Urothelium cell line (cell line): ENCODE measurements around the gene RASA3.
"Not testable (repeated sequence)": the region's sequence is repeated elsewhere in the genome, so short reads cannot be mapped to it uniquely, and the experiment has no call there.

Experiments used
- DNase-seq: peaks from one replicate; pipeline ENCODE4 v3.0.0; 2011; ENCODE audit warnings: low spot score, mixed read lengths
- FAIRE-seq: peaks from 2 replicates; lab custom pipeline; 2011; peaks lifted over from hg19 to GRCh38; lab: Jason Lieb, UNC

RASA3 gene

DNA sequence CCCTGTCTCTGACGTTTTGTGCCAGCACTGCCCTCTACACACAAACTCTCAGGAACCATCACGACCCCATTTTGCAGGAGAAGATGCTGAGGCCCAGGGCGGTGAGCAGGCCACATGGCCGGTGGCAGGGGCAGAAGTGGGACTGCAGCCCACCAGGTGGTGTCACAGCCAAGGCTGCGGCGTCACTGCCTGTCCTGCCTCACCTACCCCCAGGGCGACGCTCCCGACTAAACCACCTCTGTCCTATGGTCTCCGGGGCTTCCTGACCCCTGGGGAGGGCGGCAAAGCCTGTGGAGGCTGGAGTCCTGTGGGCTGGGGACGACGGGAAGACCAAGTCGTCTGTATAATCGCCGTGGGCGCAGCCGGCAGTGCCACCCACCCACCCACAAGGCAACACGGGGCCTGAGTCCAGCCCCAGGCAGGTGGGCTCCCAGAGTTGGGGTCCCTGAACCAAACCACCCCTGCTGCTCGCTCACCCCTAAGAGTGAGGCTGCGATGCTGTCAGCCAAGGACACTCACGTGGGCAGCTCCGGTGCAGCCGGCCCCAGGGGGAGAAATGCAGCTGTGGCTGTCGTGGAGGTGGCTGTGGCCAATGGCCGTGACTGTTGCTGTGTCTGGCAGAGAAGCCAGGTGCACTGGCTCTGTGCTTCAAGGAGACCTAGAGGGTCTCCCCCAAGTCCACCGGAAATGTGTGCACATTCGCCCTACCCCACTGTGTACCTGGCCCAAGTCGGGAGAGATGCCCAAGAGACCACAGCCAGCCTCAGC lies 29.7 kb downstream of the RASA3 start:
- FAIRE-seq (peak; percentile 30), DNase-seq (no peak)

- DNase-seq: no peak
- FAIRE-seq: no peak
Observed at GRCh38 chr13:114102131-114102520, 30.3 kb downstream of the RASA3 start.

- DNase-seq: no peak
- peak; percentile 52 for FAIRE-seq
Observed at GRCh38 chr13:114101358-114102130, 30.9 kb downstream of the RASA3 start.

DNA sequence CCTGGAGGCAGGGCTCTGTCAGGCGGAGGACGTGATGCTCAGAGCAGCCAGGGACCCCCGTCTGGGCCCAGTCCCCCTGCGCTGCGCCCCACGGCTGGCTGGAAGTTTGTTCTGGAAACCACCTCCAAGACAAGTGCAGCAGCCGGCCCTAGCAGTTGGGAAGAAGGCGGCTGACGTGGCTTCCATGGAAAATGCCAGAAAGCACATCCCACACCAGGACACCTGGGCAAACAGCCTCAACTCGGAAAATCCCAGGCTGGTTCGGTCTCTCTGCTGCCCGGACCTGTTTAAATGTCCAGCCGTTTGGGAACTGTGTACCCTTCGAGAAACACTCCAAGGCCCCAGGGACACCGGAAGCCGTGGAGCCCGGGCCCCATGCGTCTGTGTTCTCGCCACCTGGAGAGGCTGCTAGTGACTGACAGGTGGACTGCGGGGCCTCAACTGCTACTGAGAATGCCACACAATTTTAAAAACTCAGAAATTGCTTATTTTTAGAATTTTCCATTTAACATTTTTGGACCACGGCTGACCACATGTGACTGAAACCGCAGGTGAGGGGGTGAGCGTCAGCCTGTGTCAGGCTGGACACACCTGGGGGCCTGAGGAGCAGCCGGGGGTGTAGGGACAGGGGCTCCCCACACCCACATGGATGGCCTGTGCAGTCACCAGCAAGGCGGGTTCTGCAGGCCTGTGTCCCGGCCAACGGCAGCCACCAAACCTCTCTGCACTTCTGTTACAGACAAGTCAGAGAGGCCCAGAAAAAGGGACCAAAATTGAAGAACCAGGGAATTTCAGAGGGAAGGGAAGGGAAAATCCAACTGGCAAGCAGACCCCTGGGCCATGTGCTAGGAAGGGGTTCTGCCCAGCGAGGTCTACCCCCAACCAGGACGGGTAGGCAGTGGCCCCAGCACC lies 31.7 kb downstream of the RASA3 start:
- DNase-seq: peak; percentile 31
- peak; percentile 66 for FAIRE-seq

GRCh38 chr13:114099918-114100445 lies 32.4 kb downstream of the RASA3 start:
- peak; percentile 86 for DNase-seq
- FAIRE-seq: peak; percentile 94

- peak; percentile 9 for FAIRE-seq
- peak; percentile 87 for DNase-seq
Observed at GRCh38 chr13:114099191-114099590, 33.2 kb downstream of the RASA3 start.

DNA sequence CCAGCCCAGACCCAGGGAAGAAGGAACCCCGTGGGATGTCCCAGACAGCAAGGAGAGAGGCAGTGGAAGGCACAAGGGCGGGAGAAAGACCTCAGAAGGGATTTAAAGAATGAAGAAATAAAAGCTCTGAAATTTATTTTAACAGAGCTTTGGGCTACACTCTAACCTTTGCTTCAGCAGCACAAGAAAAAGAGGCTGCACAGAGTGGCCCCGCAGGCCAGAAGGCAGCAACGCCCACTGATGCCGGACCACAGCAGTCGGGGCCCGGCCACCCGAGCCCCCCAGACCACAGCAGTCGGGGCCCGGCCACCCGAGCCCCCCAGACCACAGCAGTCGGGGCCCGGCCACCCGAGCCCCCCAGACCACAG lies 33.8 kb downstream of the RASA3 start:
- FAIRE-seq, DNase-seq: not testable (repeated sequence)

DNA sequence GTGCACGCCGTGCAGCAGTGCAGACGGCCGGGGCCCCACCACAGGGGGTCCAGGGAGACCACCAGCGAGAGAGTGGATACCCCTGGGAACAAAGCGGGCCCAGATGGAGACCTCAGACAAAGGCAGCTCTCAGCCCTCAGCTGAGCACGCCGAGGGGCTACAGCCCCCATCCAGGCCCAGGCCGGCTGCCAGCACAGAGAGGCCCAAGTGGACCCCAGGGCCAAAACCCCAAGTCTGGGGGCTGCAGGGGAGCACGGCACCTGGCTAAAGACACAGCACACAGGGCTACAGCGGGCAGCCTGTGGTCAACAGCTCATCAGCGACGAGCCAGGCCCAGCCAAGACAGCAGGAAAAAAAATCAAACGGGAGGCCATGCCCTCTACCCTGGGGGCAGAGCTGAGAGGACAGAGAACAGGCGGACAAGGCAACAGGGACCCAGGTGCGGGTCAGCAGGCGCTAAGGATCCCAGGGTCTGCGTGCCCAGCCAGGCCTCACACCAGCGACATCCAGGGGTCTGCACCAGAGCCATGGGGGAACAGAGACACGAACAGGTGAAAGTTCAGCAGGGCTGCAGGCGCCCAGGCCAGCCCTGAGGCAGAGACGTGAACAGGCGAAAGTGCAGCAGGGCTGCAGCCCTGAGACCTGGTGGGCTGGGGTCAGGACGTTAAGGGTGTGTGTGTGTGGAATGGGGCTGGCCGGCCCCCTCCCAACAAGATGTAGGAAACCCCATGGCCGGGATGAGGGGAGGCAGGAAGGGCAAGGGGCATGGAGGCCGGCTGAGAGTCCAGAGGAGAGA lies 34.3 kb downstream of the RASA3 start:
- DNase-seq (no peak), FAIRE-seq (no peak)

GRCh38 chr13:114097212-114097892 lies 35.1 kb downstream of the RASA3 start:
- no peak for FAIRE-seq

GRCh38 chr13:114096811-114097211 lies 35.6 kb downstream of the RASA3 start:
- DNase-seq: no peak

More at GRCh38 chr13:114097212-114097892, 35.1 kb downstream of the RASA3 start:
- DNase-seq: no peak

DNA sequence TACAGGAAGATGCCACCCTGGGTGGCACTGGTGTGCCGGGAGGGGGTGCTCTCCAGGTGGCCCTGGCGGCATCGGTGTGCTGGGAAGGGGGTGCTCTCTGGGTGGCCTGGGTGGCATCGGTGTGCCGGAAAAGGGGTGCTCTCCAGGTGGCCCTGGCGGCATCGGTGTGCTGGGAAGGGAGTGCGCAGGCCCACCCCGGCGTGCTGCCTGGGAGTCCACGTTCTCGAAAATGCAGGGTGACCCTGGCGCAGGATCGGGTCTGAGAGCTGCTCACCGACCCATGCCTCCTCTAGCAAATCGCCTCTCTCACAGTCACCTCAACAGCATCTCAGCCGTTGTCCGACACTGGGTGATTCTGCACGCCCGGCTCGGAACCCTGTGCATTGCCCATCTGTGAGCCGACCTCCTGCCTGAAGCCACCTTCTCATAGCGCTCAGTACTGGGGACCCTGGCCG lies 36.4 kb downstream of the RASA3 start:
- DNase-seq (no peak), FAIRE-seq (no peak)

More at GRCh38 chr13:114096811-114097211, 35.6 kb downstream of the RASA3 start:
- peak; percentile 50 for FAIRE-seq

DNA sequence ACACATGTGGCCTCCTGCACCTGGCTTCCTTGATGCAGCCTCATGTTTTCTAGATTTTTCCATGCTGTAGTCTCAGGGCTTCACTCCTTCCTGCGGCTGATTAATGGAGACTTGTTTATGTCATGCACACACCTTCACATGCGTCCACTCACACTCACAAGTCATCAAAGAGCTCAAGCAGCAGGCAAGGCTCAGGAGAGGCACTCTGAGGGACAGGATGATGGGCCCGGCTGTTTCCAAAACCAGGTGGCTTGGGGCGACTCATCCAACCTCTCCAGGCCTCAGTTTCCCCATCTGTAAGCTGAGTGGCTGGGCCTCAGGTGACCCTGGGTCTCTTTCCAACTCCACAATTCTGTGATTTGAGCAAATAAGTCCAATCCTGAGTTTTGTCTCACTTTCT lies 36.9 kb downstream of the RASA3 start:
- FAIRE-seq: no peak

DNA sequence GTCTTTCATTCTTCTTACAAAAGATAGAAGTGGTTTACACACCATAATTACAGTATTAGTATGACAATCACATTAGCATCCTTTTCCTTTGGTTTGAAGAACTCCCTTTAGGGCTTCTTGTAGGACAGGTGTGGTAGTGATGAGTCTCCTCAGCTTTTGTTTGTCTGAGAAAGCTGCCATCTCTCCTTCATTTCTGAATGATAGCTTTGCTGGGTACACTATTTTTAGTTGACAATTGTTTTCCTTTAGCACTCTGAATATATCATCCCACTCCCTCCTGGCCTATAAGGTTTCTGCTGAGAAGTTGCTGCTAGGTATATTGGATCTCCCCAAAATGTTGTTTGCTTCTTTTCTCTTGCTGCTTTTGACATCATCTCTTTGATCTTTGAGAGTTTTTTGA lies 39.3 kb downstream of the RASA3 start:
- DNase-seq: no peak
- FAIRE-seq: no peak

More for the DNA sequence above, 36.9 kb downstream of the RASA3 start:
- no peak for DNase-seq

DNA sequence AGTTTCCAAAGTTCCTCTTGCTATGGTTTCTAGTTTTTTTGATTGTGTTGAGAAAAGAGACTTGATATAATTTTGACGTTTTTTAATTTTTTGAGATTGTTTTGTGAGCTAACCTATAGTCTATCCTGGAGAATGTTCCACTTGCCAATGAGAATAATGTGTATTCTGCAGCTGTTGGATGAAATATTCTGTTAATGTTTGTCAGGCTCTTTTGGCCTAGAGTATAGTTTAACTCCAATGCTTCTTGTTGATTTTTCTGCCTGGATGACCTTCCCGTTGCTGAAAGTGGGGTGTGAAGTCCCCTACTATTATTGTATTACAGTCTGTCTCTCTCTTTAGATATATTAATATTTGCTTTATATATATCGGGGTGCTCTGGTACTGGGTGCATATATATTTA lies 40.0 kb downstream of the RASA3 start:
- DNase-seq (no peak), FAIRE-seq (no peak)

DNA sequence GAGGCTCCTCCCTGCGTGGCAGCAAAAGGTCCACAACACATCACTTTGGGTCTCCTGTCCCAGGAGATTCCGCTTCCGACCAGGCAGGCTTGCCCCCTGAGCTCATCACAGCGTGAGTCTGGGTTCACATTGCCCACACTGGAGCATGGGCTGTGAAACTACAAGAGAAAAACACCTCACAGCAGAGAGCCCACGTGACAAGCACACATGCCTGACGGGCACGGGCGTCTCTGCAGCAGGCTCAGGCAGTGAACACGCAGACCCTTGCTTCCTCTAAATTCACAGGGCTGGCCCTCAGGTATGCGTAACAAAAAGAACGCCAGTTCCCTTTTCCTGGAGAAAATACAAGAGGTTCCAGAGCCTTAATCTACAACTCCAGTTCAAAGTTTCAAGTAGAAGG lies 41.9 kb downstream of the RASA3 start:
- DNase-seq (no peak), FAIRE-seq (no peak)

DNA sequence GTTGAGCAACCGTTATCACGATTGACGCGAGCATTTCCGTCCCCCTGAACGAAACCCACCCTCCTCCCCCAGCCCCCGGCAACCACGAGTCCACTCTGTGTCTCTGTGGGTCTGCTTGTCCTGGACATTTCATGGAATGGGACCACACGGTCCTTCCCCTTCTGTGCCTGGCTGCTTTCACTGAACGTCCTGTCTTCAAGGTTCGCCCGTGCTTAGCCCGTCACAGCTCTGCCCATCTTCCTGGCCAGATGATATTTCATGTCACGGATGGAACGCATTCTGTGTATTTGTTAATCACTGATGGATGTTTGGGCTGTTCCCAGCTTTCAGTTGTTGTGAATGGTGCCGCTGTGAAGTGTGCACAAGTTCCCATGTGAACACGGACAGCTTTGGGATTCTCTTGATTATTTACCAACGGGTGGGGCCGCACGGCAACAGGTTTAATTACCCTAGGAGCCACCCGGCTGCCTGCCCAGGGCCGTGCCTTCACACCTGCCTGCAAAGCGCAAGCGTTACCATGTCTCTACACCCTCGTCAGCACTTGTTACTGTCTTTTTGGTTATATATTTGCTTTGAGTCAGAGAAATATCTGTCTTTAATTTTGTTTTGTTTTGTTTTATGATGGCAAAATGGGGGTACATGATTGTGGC lies 42.5 kb downstream of the RASA3 start:
- FAIRE-seq: peak; percentile 55

DNA sequence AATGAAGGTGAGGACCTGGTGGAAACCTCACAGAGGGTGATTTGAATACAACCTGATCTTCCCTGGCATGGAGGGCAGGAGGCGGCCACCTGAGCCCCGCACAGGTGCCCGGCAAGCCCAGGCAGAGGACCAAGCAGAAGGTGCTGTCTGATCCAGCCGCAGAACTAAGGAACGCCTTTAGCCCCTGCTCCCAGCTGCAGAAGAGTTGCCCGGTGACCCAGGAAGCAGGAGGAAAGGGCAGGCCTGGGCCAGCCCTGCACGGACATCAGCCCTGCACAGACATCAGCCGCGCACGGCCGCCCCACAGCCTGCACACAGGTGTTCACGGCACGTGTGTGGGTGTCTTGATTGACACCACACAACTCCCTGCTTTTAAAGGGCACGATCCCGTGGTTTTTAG lies 43.1 kb downstream of the RASA3 start:
- no peak for FAIRE-seq

More for the DNA sequence above, 42.5 kb downstream of the RASA3 start:
- DNase-seq: no peak

GRCh38 chr13:114088863-114089262 lies 43.6 kb downstream of the RASA3 start:
- no peak for FAIRE-seq
- no peak for DNase-seq

More for the DNA sequence above, 43.1 kb downstream of the RASA3 start:
- DNase-seq: no peak

DNA sequence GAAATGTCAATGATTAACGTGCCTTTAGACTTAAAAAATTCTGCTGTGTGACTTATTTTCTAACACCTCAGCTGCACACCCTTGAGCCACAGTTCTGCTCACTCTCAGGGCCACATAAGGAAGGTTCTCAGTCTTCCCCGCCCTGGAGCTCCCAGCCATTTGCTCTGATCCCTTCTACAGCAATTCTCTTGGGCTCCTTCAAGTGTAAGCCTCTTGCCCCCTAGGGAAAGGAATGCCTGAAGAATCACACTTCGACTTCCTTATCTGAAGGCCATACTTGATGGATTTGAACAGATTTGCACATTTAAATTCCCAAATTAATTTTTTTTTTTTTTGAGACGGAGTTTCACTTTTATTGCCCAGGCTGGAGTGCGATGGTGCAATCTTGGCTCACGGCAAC lies 44.2 kb downstream of the RASA3 start:
- no peak for FAIRE-seq
- no peak for DNase-seq
